Femur (tissue), 1 donor: ENCODE results near the gene IPCEF1.
A peak's percentile ranks its signal among the peaks of the same experiment; 100 is the strongest.
"Not testable (repeated sequence)": the region's sequence is repeated elsewhere in the genome, so short reads cannot be mapped to it uniquely, and the experiment has no call there.

ENCODE experiments used
- DNase-seq: peaks from one replicate; pipeline ENCODE4 v3.0.0-alpha.2; 2017

IPCEF1 gene

DNA sequence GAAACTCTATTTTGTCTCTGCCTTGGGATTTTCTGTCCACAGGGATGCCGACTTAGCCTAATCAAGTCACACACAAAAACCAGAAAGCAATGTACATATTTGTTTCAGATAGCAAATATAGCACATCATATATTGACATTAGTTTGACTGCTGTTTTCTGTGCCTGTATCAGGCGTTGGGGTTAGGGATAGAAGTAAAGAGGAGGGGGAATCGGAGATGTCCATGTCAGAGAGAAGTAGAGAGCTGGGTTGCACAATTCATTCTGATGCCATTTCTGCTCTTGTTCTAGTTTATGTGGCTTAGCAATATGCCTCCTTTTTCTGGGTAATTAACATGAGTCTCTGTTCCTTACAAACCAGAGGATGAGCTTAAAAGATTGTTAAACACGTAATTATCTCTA lies 14.7 kb upstream of the IPCEF1 start:
- DNase-seq = no peak

DNA sequence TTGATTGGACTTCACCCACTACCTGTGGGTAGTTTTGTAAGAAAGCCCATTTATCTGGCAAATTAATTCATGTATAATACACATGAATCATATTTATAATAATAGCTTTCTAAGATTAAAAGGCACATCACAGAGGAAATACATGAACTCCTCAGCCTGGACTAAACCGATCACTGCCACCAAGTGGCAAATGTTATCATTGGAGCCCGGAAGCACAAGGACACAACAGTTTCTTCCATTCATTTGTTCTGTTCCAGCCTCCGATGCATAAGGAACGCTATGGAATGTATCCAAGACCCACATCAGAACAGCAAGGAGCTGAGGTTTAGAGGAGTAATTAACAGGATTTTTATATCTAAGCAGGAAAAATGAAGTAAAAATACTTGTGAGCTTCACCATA lies 13.9 kb upstream of the IPCEF1 start:
- no peak for DNase-seq

DNA sequence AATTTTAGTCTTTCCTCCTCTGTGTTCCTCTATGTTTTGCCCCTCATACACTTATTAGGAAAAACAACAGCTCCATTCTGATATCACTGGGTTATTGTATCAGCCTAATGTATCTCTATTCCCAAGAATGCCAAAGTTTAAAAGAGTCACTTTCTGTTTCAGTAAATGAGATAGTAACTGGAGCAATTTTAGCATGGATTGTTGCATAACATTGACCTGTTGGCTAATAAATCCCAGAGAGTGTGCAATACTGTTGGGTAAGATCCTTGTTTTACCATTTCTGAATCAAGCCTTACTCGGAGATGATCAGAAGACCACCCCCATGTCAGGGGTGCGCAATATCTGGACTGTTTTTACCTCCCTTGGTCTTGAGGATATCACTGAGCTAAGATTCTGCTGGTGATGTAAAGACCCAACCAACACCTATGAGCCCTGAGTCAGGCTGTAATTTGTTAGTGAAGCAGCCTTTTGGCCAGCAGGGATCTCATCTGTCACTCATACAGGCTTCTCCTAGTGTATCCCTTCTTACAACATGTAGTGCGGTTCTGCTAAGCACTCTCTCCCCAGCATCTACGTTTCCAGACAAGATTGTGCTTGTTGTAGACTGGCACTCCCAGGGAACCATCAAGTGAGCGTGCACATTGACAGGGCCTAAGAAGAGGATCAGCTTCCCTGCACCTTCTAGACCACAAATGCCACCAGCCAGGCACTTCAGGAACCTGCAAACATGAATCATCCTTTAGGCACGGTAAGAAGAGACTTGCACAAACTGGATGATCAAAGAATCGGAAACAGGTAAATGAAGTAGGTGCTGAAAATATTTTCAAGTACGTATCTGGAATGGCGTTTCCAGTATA lies 11.5 kb upstream of the IPCEF1 start:
- no peak for DNase-seq

DNA sequence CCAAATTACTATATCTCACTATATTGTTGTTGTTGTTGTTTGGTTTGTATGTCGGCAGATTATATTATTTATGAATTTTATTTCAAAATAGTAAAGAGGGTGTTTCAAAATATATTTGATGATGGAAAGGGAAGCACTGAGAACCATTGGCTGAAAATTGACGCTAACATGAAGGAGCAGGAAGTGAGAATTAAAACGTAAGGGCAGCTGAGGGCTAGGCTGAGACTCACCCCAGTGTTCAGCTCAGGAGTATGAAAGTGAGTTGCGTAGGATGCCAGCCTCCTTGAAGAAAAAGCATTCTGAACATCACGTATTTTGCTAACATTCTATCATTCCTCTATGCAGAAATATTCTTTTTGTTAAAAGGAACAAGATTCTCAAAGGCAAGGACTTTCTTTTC lies 10.7 kb upstream of the IPCEF1 start:
- DNase-seq = no peak

DNA sequence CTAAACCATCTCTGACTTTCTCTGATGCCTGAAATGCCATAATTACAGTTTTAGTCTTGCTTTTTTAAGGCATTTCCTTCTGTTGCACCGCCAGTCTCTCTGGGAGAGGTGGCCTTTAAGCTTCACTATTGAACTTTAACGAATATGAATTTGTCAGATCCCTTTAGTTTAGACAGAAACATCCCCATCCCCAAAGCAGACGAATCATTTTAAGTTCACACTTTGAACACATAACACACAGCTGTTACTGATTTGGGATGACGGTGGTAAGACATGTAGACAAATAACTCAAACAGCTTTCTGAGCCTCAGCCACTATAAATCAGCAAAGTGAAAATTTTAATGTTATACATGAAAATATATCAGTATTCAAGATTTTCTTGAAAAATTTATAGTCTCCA lies 7.2 kb upstream of the IPCEF1 start:
- DNase-seq = no peak

DNA sequence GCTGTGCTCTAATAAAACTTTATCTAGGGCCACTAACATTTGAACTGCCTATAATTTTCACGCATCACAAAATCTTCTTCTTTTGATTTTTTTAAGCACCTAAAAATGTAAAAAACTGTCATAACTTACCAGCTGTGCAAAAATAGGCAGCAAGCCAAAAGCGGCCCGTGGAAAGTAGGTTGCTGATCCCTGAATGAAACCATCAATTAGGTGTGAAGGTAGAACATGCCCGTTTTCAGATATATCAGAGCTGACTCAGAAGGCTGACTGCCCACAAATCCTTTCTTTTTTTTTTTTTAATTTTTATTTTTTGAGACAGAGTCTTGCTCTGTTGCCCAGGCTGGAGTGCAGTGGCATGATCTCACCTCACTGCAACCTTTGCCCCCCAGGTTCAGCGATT lies 4.9 kb upstream of the IPCEF1 start:
- DNase-seq = no peak

DNA sequence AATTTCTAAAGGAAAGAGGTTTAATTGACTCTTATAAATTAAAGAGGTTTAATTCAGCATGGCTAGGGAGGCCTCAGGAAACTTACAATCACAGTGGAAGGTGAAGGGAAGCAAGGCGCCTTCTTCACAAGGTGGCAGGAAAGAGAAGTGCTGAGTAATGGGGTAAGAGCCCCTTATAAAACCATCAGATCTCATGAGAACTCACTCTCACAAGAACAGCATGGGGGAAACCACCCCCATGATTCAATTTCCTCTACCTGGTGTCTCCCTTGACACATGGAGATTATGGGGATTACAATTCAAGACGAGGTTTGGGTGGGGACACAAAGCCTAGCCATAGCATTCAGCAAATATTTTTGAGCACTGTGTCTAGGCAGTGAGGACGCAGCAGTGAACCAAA lies 3.9 kb upstream of the IPCEF1 start:
- DNase-seq = no peak

DNA sequence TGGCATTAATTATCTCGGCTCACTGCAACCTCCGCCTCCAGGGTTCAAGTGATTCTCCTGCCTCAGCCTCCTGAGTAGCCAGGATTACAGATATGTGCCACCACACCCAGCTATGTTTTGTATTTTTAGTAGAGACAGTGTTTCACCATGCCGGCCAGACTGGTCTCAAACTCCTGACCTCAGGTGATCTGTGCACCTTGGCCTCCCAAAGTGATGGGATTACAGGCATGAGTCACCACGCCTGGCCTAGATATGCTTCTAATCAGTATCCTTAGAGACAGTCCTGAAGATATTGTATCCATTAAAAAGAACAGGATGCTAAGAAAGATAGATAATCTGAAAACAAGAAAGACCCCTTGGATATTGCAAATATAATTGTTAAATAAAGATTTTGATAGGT lies 3.1 kb upstream of the IPCEF1 start:
- no peak for DNase-seq

DNA sequence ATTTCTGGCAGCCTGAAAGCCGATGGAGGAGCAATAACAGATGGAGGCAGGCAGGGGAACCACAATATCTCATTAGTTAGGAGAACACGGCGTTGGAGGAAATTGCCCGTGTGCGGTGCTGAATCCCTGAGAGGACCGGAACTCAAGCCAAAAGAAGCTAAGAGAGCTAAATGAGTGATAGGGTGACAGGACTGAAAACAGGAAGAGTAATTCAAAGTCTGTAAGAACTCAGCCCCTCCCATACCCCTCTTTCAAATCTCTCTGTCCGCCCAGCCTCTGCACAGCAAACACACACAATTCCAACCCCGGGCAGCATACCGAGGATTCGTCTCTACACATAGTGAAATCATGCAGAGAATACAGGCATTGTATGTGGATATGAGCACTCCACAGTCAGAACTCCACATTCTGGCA lies 2.6 kb upstream of the IPCEF1 start:
- peak; percentile 40 for DNase-seq

DNA sequence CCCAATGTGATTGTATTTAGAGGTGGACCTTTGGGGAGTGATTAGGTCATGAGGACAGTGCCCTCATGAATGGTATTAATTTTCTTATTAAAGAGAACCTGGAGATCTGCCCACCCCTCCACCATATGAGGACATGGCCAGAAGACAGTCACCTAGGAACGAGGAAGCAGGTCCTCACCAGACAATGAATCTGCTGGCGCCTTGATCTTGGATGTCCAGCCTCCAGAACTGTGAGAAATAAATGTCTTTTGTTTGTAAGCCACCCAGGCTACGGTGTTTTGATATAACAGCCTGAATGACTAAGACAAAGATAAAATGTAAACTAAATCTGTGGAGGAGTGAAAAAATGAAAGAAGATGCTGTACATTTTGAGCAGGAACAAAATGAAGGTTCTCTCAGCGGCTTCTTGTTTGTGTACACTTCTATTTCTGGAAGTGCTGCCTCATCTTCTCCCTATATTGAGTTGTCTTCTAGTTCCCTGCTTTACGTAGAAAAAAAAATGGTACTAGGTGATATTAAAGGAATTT lies 1.5 kb upstream of the IPCEF1 start:
- no peak for DNase-seq

DNA sequence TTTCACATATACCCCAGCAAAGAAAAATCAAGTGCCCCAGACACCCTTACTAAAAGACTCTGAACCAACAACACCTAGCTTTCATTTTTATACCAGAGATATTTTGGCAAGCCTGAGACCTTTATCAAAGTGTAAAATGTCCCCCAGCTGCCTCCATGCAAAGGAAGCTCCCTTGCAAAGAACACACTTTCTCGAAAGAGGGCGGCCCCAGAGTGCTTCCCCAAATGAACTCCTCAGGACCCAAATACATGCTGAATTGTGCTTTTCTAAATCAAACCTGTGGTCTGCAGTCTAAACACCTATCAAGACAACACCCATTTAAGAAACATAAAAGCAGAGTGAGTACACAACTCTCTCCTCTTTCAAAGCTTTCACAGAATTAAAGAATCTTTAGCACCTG lies 490 bp downstream of the IPCEF1 start:
- DNase-seq = no peak

DNA sequence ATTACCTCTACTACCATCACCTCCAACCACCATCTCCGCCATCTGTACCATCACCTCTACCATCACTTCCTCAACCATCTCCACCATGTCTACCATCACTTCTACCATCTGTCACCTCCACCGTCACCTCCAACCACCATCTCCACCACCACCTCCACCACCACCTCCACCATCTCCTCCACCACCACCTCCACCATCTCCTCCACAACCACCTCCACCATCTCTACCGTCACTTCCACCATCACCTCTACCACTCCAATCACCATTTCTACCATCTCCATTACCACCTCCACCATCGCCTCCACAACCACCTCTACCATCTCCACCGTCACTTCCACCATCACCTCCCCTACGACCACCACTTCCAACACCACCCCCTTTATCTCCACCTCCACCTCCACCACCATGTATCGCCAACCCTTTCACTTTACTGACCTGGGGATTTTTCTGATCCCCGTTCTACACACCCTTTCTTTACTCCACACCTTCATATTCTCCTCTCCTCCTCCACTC lies 2.3 kb downstream of the IPCEF1 start:
- no peak for DNase-seq

DNA sequence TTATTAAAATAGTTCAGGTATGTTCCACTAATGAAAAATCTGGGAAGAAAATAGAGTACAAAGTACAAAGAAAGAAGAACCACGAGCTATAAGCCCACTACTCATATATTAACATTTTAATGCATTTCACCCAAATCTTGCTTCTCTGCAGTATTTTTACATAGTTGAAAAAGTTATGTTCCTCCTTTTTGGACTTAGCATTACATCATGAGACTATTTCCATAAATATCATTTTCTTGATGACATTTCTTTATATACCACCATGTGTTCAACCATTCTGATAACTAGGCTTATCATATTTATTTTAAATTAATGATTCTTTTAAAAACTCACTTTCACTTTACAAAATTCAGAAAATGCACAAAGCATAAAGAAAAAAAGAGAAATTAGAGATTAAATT lies 3.0 kb downstream of the IPCEF1 start:
- DNase-seq = no peak

DNA sequence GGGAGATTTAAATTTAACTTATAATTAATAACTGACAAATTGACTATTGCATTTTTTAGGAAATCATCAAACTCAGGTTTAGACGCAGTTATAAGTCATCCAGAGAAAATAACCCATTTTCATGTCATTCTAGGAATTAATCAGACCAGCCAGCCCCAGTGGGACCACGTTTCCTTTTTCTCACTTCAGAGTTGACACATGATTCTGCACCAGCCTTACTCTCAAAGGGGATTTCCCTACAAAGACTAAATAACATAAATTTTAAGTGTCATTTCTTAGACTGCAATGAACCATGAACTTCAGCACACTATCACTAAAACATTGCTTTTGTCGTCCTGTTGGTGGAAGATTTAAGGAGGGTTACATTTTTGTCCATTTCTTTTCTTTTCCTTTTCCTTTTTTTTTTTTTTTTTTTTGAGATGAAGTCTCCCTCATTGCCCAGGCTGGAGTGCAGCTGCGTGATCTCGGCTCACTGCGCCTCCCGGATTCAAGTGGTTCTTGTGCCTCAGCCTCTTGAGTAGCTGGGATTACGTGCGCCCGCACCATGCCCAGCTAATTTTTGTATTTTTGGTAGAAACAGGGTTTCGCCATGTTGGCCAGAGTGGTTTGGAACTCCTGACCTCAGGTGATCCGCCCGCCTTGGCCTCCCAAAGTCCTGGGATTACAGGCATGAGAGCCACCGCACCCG lies 3.6 kb downstream of the IPCEF1 start:
- no peak for DNase-seq

DNA sequence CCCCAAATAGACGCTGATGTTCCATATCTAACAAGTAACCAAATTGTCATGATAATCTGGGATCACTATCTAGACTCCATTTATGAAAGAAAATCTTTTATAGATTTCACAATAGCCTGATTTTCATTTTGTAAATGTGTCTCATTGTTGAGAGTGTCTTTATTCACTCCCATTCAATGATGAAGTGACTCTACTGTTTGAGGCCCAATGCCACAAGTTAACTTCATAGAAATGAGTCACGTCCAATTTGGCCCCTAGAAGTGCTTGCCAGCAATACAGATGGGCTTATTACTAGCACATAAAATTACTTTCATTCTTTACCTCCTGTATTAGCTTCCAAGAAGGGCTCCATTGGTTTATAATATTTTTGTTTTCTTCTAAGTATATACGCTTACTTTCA lies 6.3 kb downstream of the IPCEF1 start:
- DNase-seq = no peak

DNA sequence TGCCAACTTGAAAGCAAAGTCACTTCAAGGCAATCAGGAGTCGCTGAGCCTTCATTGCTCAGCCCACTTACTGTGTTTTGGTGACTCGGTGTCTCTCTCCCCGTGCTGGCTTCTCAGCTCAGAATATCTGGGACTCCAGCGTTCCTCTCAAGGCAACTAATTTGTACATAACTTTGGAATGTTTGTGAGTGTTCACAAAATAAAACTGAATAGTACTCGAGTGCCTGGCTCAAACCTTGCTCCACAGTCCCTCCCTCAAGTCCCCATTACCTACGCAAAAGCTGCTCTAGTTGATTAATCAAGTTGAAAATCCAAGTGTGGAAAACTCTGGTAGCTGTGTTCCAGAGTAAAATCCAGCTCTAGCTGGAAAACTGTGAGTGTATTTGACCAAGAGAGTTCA lies 8.6 kb downstream of the IPCEF1 start:
- no peak for DNase-seq

DNA sequence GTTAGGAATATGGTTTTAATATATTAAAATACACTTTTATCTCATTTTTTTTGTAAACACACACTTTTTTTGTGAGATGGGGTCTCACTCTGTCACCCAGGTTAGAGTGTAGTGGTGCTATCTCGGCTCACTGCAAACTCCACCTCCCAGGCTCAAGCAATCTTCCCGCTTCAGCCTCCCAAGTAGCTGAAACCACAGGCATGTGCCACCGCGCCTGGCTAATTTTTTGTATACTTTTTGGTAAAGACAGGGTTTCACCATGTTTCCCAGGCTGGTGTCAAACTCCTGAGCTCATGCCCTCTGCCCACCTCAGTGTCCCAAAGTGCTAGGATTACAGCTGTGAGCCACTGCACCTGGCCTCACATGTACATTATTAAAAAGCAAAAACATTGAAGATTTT lies 10.8 kb downstream of the IPCEF1 start:
- DNase-seq = no peak

DNA sequence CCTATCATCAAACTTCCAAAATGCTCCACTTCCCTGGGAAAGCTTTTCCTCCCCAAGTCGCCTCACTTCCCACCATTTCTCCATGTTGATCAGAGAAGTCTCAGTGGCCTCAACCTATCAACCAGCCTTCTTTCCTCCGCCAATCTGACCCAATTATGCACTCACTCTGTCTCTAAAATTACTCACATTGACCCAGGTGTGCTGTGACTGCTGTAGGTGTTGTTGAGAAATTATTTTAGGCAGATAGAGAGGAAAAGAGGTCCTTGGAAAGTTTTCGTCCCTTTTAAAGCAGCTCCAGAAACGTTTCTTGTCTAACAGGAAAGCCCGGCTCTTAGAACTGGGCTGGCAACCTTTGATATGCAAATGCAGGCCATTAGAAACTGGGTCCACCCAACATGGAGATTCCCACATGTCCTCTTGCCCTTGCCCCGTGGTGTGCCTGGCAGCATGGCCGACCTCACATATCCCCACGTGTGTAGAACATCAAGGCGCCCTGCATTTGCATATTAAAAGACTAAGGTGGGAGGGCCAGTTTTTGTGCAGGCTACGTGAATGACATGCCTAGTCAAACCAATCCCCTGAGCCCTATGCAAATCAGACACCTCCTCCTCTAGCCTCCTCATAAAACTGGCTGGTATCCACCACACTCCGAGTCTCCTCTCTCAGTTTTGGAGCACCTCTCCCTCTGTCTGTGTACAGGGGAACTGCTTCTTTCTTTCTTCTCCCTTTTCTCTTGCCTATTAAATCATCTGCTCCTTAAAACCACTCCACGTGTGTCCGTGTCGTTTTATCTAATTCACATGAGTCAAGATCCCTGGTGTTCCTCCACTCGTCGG lies 12.9 kb downstream of the IPCEF1 start:
- no peak for DNase-seq

DNA sequence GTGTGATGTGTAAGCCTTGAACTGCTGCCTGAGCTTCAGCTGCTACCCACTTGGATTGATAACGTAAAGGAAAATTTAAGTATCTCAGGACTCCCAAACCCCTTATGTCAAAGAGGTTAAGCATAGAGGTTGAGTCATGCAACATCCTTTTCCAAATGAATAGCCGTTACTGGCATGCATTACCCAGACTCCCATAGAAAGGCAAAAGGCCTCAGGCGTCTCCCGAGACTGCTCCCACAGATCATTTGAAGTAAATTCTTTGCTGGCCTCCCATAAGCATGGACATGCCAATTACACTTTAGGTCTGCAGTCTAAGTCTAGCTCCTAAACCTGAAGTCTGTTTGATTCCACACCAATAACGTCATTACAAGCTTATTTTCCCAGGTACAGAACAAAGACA lies 14.7 kb downstream of the IPCEF1 start:
- DNase-seq = no peak

DNA sequence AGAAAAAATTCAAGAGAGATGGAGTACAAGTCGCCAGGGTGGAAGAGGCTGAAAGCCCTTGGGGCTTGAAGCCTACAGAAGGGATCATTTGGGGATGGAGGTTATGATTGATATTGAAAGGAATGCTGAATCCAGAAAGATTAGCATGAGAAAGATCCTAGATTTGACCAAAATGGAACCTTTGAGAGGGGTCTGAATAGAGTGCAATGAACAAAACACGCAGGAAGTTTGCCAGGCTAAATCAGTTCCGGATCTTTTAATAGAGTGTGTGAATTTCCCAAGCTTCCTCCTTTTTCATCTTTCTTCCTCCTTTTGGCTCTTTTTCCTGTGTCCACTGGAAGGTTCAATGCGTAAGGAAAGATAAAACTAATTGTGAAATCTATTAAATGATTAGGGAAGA lies 15.3 kb downstream of the IPCEF1 start:
- no peak for DNase-seq

DNA sequence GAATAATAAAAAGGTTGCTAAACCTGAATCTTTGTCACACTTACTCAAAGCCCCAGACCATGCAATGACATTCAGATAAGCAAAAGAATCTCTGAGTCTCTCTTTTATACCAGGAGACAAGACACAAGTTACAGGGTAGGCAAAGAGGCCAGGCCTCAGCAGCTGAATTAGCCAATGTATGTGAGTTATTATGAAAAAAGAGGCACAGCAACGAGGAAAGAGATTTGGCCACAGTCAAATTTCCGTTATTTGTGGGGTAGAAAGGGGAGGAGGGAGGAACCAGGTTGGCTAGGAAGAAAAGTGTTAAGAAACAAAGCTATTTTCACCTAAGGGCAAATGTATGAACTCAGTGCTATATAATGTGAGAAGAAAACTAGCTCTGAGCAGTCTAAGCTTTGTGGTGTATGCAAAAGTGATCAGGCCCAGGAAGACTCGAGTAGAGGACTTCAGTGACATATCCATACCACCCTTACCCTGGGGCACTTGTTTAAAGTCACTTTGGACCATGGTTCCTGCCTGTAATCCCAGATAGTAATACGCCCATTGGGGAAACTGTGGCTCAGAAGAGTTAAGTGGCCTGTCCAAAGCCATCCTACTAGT lies 19.1 kb downstream of the IPCEF1 start:
- DNase-seq = no peak

DNA sequence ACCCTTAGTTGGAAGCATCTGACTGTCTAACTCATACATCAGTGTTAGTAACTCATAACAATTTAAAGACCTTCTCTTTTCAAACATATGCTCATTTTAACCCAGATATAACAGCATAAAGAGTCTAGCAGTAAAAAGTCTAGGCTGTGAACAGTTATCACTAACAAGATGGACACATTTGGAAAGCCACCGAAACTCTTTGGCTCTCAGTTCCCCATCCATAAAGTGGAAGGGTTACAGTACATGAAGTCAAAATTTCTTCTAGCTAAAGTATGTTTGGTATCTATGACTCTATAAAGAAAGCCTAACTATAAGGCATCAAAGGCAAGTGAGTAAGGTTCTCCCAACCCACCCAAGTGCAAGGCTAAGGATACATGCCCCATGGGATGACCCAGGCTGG lies 22.5 kb downstream of the IPCEF1 start:
- DNase-seq = not testable (repeated sequence)

DNA sequence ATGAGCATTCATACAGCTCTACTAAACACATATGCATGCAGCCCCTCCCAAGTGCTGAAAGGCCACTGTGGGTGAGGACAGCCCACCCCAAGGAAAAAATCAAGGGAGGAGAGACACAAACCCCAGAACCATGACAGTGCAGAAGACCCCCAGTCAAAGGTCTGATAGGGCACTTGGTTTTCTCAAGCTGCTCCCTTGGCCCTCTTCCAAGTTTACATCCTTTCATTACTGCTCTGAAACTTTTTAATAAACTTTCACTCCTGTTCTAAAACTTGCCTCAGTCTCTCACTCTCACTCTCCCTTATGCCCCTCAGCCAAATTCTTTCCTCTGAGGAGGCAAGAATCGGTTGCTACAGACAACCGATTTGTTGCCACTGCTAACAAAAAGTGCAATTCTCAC lies 24.9 kb downstream of the IPCEF1 start:
- no peak for DNase-seq
